ENCODE data around the gene NMNAT1.

DNA sequence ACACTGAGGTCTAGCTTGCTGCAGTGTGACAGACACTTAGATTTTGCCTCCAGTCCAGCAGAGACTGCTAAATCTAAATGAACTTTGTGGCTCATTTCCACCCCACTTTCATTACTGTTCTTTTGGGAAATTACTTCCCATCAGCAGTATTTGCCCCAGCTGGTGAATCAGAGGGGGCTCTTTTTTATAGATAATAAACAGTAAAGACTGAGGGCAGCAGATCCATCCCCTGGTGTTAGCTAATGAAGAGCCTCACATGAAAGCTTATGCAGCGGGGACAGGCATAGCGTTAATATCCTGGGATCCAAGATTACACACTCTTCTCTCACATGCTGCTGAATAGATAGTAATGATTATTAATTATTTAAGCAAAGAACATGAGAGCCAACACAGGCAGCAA, 26.8 kb upstream of the NMNAT1 start:
- no peak for TF ChIP-seq POLR2A (IDR thresholded peaks at IDR 0.05)
- TF ChIP-seq, protein P1, sequence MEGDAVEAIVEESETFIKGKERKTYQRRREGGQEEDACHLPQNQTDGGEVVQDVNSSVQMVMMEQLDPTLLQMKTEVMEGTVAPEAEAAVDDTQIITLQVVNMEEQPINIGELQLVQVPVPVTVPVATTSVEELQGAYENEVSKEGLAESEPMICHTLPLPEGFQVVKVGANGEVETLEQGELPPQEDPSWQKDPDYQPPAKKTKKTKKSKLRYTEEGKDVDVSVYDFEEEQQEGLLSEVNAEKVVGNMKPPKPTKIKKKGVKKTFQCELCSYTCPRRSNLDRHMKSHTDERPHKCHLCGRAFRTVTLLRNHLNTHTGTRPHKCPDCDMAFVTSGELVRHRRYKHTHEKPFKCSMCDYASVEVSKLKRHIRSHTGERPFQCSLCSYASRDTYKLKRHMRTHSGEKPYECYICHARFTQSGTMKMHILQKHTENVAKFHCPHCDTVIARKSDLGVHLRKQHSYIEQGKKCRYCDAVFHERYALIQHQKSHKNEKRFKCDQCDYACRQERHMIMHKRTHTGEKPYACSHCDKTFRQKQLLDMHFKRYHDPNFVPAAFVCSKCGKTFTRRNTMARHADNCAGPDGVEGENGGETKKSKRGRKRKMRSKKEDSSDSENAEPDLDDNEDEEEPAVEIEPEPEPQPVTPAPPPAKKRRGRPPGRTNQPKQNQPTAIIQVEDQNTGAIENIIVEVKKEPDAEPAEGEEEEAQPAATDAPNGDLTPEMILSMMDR (IDR thresholded peaks at IDR 0.05 in 4 of 5, conservative IDR thresholded peaks at IDR 0.05 in 1 of 5) = no peak

All from gastrocnemius medialis (tissue), 4 donors.